Right lobe of liver (tissue), 6 donors: Measurements from ENCODE around the gene CRTC2. TPM values are rescaled to one million over a fixed set of nuclear protein-coding genes. Genes with fewer than 3 reads are reported as not detected.
"Not testable (repeated sequence)": the region's sequence is repeated elsewhere in the genome, so short reads cannot be mapped to it uniquely, and the experiment has no call there.

Experiments
- ATAC-seq, 4 donors: fragments of 200-7000 bp; cut with Tn5 transposase; one replicate each; pipeline ENCODE4 v1.9.1; 2020; ENCODE audit warnings: mild to moderate bottlenecking in 4 of 4, moderate library complexity in 4 of 4
- DNase-seq, 3 donors: peaks; one replicate each; pipeline ENCODE4 v3.0.0-alpha.2; 2020
- H3K27ac ChIP-seq, 3 donors: fragments of 200-600 bp; one replicate each; pipeline ENCODE4 v1.8.0; 2022
- H3K27me3 ChIP-seq, 2 donors: fragments of 200-600 bp; one replicate each; pipeline ENCODE4 v1.8.0; 2022
- H3K36me3 ChIP-seq, 4 donors: fragments of 200-600 bp; sonication (generic) in 1 of 4; one replicate each; pipeline versions ENCODE4 v1.5.1 to v1.8.0; 2017 to 2022; ENCODE audit warnings: control low read depth in 1 of 4
- H3K4me1 ChIP-seq, 4 donors: fragments of 200-600 bp; sonication (generic) in 1 of 4; one replicate each; pipeline versions ENCODE4 v1.5.1 to v1.8.0; 2017 to 2022; ENCODE audit warnings: control low read depth in 1 of 4
- H3K4me3 ChIP-seq, 3 donors: fragments of 200-600 bp; one replicate each; pipeline ENCODE4 v1.8.0; 2022
- H3K9me3 ChIP-seq, 4 donors: fragments of 200-600 bp; sonication (generic) in 1 of 4; one replicate each; pipeline versions ENCODE4 v1.5.1 to v1.8.0; 2017 to 2022; ENCODE audit warnings: control low read depth in 1 of 4
- POLR2A ChIP-seq: fragments of 450-650 bp; IDR thresholded peaks from one replicate; pipeline ENCODE4 v1.6.1; 2017; ENCODE audit warnings: antibody characterized with exemption, mild to moderate bottlenecking
- WGBS: methylation state at CpG from one replicate; pipeline ENCODE4 v1.1.6; 2018; ENCODE audit warnings: low coverage, low lambda C conversion rate; ENCODE audit not compliant: insufficient coverage; ENCODE audit errors: missing lambda C conversion rate; 5-methylcytosine and 5-hydroxymethylcytosine counted together
- intact Hi-C, 2 donors: fragments of 100-400 bp; cut with DNase I; formaldehyde crosslinking; loops; one replicate each; pipeline versions ENCODE4 v1.11.2 to v1.14.1; 2022
- microRNA-seq, 2 donors: library from miRNA; unstranded; fragments of <30 nt; microRNA quantifications; one replicate each; pipeline ENCODE4, GENCODE V29; 2019 to 2020
- small RNA-seq, 2 experiments: library from RNA; depleted of rRNA; stranded (forward); fragments of <200 nt; gene quantifications; one replicate each; pipeline ENCODE3, GENCODE V24; 2016
- total RNA-seq, 6 experiments: library from RNA; depleted of rRNA in 2 of 6; stranded (reverse); fragments of >200 nt in 2 of 6; fragmentation: NEBNext Ultra II Directional in 3 of 6; extraction: Animal tissue kit (Norgen Biotek cat#: 25700) in 3 of 6; gene quantifications; one replicate each; pipeline versions ENCODE4 v1.1.0 to v1.2.4, GENCODE V29; 2016 to 2023
- TF ChIP-seq, protein P1 (sequence below), 4 donors: fragments of 200-600 bp in 3 of 4; fragments of 450-650 bp in 1 of 4; IDR thresholded peaks; one replicate each; pipeline versions ENCODE4 v1.5.1 to v1.8.0; 2016 to 2022; ENCODE audit warnings: antibody characterized with exemption in 4 of 4, mild to moderate bottlenecking in 2 of 4
- donor health status: DM: no; HTN: yes; CAD: no.
- donor health status: DM: no; HTN: no; CAD: no.
- donor health status: DM: no; HTN: no; CAD: no.
- donor health status: DM: no; HTN: yes; CAD: no.
- donor health status: DM: no; HTN: yes; CAD: no.

CRTC2 gene
- total RNA-seq, 6 experiments from 2014 or later: 4.8 to 19.5 (median 18.3) TPM

DNA sequence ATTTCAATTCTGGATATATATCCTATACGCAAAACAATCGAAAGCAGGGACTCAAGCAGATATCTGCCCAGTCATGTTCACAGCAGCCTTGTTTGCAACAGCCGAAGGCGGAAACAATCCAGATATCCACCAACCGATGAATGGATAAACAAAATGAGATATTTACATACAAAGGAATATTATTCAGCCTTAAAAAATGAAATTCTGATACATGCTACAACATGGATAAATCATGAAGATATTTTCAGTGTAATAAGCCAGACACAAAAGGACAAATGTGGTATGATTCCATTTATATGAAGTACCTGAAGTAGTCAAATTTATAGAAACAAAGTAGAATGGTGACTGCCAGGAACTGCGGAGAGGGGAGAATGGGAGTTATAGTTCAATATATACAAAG, 51.3 kb downstream of the CRTC2 start:
- Histone ChIP-seq H3K4me1 (peaks cover 0 to 4% (median 2%) of the 10 kb centered on the region in 4 donors), H3K4me3 (no peak overlapping the region), H3K27me3 (no peaks in the 10 kb centered on the region), H3K9me3 (no peaks in the 10 kb centered on the region), H3K36me3 (no peaks in the 10 kb centered on the region), H3K27ac (no peak overlapping the region)
- DNase-seq: no peak
- ATAC-seq: no peak
- TF ChIP-seq, protein P1, sequence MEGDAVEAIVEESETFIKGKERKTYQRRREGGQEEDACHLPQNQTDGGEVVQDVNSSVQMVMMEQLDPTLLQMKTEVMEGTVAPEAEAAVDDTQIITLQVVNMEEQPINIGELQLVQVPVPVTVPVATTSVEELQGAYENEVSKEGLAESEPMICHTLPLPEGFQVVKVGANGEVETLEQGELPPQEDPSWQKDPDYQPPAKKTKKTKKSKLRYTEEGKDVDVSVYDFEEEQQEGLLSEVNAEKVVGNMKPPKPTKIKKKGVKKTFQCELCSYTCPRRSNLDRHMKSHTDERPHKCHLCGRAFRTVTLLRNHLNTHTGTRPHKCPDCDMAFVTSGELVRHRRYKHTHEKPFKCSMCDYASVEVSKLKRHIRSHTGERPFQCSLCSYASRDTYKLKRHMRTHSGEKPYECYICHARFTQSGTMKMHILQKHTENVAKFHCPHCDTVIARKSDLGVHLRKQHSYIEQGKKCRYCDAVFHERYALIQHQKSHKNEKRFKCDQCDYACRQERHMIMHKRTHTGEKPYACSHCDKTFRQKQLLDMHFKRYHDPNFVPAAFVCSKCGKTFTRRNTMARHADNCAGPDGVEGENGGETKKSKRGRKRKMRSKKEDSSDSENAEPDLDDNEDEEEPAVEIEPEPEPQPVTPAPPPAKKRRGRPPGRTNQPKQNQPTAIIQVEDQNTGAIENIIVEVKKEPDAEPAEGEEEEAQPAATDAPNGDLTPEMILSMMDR (IDR thresholded peaks at IDR 0.05): no peak
- TF ChIP-seq POLR2A: no peak
- intact Hi-C loops: no loop called here
- WGBS: 81% methylated on average over 6 of the region's 6 CpGs

DNA sequence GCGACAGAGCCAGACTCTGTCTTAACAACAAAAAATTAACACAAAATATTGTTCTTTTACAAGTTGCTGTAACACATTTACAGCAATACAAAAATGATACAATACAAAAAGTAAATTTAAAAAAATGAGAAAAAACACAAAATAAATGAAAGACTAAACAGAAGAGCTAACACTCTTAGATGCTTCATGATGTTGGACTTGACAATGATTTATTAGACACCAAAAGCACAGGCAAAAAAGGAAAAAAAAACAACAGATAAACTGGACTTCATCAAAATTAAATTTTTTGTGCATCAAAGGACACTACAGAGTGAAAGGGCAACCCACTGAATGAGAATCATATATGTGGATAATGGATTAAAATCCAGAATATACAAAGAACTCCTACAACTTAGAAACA, 52.0 kb downstream of the CRTC2 start:
- H3K27me3 ChIP-seq: no peaks in the 10 kb centered on the region
- no peaks in the 10 kb centered on the region for H3K36me3 ChIP-seq
- no peak for DNase-seq
- no peak for ATAC-seq
- 100% methylated on average over 1 of the region's 1 CpG for WGBS
- no peak for TF ChIP-seq POLR2A
- TF ChIP-seq, protein P1 (IDR thresholded peaks at IDR 0.05): no peak
- H3K9me3 ChIP-seq: no peaks in the 10 kb centered on the region
- H3K4me3 ChIP-seq: no peak overlapping the region
- no peak overlapping the region for H3K27ac ChIP-seq
- H3K4me1 ChIP-seq: no peaks in the 10 kb centered on the region
- intact Hi-C loops: no loop called here

DNA sequence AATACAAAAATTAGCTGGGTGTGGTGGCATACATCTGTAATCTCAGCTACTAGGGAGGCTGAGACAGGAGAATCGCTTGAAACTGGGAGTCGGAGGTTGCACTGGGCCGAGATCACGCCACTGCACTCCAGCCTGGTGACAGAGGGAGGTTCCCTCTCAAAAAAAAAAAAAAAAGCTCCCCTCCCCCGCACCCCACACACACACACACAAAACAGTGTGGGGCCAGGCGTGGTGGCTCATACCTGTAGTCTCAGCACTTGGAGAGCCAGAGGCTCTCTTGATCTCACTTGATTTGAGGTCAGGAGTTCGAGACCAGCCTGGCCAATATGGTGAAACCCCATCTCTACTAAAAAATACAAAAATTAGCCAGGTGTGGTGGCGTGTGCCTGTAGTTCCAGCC, 52.5 kb downstream of the CRTC2 start:
- 89% methylated on average over 3 of the region's 8 CpGs for WGBS
- H3K27me3 ChIP-seq, H3K36me3 ChIP-seq, intact Hi-C loops, H3K4me1 ChIP-seq, DNase-seq, H3K4me3 ChIP-seq, ATAC-seq, H3K9me3 ChIP-seq, H3K27ac ChIP-seq: not testable (repeated sequence)

DNA sequence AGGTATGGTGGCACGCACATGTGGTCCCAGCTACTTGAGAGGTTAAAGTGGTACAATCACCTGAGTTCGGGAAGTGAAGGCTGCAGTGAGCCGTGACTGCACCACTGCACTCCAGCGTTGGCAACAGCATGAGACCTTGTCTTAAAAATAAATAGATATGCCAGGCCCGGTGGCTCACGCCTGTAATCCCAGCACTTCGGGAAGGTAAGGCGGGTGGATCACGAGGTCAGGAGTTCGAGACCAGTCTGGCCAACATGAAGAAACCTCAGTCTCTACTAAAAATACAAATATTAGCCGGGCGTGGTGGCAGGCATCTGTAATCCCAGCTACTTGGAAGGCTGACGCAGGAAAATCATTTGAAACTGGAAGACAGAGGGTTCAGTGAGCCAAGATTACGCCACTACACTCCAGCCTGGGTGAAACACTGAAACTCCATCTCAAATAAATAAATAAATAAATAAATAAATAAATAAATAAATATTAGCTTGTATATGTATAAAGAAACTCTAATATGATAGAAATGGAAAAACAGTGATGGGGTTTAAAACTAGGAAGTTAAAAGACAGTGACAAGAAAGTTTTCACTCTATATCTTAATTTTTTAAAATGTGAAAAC, 54.5 kb downstream of the CRTC2 start:
- no peaks in the 10 kb centered on the region for H3K4me1 ChIP-seq
- H3K36me3 ChIP-seq: no peaks in the 10 kb centered on the region
- WGBS: 93% methylated on average over 10 of the region's 14 CpGs
- H3K27me3 ChIP-seq: no peaks in the 10 kb centered on the region
- no peak for TF ChIP-seq POLR2A
- TF ChIP-seq, protein P1 (IDR thresholded peaks at IDR 0.05): no peak
- no peak overlapping the region for H3K4me3 ChIP-seq
- no peak overlapping the region for H3K27ac ChIP-seq
- intact Hi-C loops: no loop called here
- no peak for DNase-seq
- no peaks in the 10 kb centered on the region for H3K9me3 ChIP-seq
- ATAC-seq: no peak

DNA sequence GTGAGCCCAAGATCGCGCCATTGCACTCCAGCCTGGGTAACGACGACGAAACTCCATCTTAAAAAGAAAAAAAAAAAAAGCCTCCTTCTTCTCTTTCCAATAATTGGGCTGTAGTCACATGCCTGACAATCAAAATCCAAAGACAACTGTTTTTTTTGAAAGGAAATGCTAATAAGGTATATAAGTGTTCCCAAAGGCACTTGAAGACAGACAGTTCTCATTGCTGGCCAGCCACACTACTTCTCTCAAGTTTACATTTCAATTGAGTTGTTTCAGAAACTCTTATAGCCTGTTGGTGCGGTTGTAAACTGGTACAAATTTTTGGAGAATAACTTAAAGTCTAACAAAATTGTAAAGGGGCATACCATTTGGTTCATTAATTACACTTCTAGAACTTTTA, 58.9 kb downstream of the CRTC2 start:
- H3K27ac ChIP-seq: no peak overlapping the region
- intact Hi-C loops: no loop called here
- H3K4me3 ChIP-seq: no peak overlapping the region
- no peaks in the 10 kb centered on the region for H3K9me3 ChIP-seq
- H3K36me3 ChIP-seq: no peaks in the 10 kb centered on the region
- WGBS: 93% methylated on average over 4 of the region's 6 CpGs
- ATAC-seq (no peak), DNase-seq (no peak)
- H3K27me3 ChIP-seq: no peaks in the 10 kb centered on the region
- TF ChIP-seq, protein P1 (IDR thresholded peaks at IDR 0.05): no peak
- TF ChIP-seq POLR2A: no peak
- H3K4me1 ChIP-seq: no peaks in the 10 kb centered on the region

Small RNA genes lying within 50 kb of the gene (microRNA-seq; reads per million reads assigned to microRNA genes)
- gene MIR6737: 0 to 0.87 reads per million in 2 donors

Small RNA genes lying within 50 kb of the gene (small RNA-seq; reads per million reads assigned to genes)
- 0 reads per million in 2 experiments for gene MIR6737

Other genes starting within 250 kb of the CRTC2 start
- gene INTS3, start 230.6 kb downstream of the CRTC2 start, total RNA-seq: 10 to 100 TPM; 16.5 to 29.1 (median 22.6) TPM
- gene SLC27A3, start 183.2 kb downstream of the CRTC2 start, total RNA-seq: 10 to 100 TPM; 25.4 to 50.4 (median 36.9) TPM
- 10 to 100 TPM in 5 of 6 experiments, 1 to 10 TPM in 1; 9.8 to 20.3 (median 16.8) TPM for gene GATAD2B, start 35.6 kb downstream of the CRTC2 start, total RNA-seq
- gene DENND4B, start 11.9 kb downstream of the CRTC2 start, total RNA-seq: 10 to 100 TPM; 13.0 to 27.5 (median 20.2) TPM
- 10 to 100 TPM; 33.0 to 63.6 (median 47.7) TPM for gene SLC39A1, start 4.9 kb upstream of the CRTC2 start, total RNA-seq
- gene CREB3L4, start 9.3 kb upstream of the CRTC2 start, total RNA-seq: 10 to 100 TPM in 1 of 6 experiments, 1 to 10 TPM in 5; 4.9 to 11.1 (median 8.2) TPM
- gene JTB, start 19.1 kb upstream of the CRTC2 start, total RNA-seq: 100 to 1,000 TPM in 2 of 6 experiments, 10 to 100 TPM in 4; 55.8 to 169 (median 90.9) TPM
- gene RAB13, start 27.7 kb upstream of the CRTC2 start, total RNA-seq: 10 to 100 TPM; 11.9 to 52.2 (median 47.9) TPM
- 100 to 1,000 TPM; 305 to 500 (median 428) TPM for gene RPS27, start 32.1 kb upstream of the CRTC2 start, total RNA-seq
- gene NUP210L, start 196.5 kb upstream of the CRTC2 start, total RNA-seq: under 1 TPM in 1 of 6 experiments, not detected in 5; 0.14 TPM
- 100 to 1,000 TPM in 3 of 6 experiments, 10 to 100 TPM in 3; 76.3 to 189 (median 120) TPM for gene TPM3, start 233.5 kb upstream of the CRTC2 start, total RNA-seq
- gene CFAP141, start 247.7 kb upstream of the CRTC2 start, total RNA-seq: not detected